HEK293T (cell line): ENCODE results near the gene NOTCH1.

Source experiments
- CTCF ChIA-PET: fragments of 350-600 bp; formaldehyde crosslinking; extraction: SDS; loops from one replicate; lab custom pipeline; 2021; ENCODE audit warnings: antibody characterized with exemption, inconsistent platforms; lab: Yijun Ruan, JAX
- POLR2A ChIA-PET: fragments of 350-600 bp; formaldehyde crosslinking; extraction: SDS; loops from one replicate; lab custom pipeline; 2020; ENCODE audit warnings: antibody characterized with exemption, inconsistent platforms; lab: Yijun Ruan, JAX
- DNase-seq: peaks from one replicate; pipeline ENCODE4 v3.0.0; 2012; ENCODE audit warnings: mixed read lengths; ENCODE audit errors: extremely low spot score
- ARNT ChIP-seq: fragments of 450-650 bp; IDR thresholded peaks from 2 replicates; pipeline ENCODE4 v1.6.1; 2017; ENCODE audit warnings: mild to moderate bottlenecking
- BHLHE40 ChIP-seq: fragments of 450-650 bp; IDR thresholded peaks from 2 replicates; pipeline ENCODE4 v1.6.1; 2016; ENCODE audit warnings: mild to moderate bottlenecking, moderate library complexity, borderline replicate concordance
- CTBP1 ChIP-seq: fragments of 450-650 bp; IDR thresholded peaks from 2 replicates; pipeline ENCODE4 v1.6.1; 2016; ENCODE audit warnings: borderline replicate concordance
- ELF4 ChIP-seq: fragments of 450-650 bp; IDR thresholded peaks from 2 replicates; pipeline ENCODE4 v1.6.1; 2017; ENCODE audit warnings: antibody characterized with exemption
- FOXA1 ChIP-seq: fragments of 450-650 bp; IDR thresholded peaks from 2 replicates; pipeline ENCODE4 v1.6.1; 2016; ENCODE audit warnings: mild to moderate bottlenecking
- FOXK2 ChIP-seq: fragments of 450-650 bp; IDR thresholded peaks from 2 replicates; pipeline ENCODE4 v1.6.1; 2016; ENCODE audit warnings: mild to moderate bottlenecking
- FOXM1 ChIP-seq: fragments of 450-650 bp; IDR thresholded peaks from 2 replicates; pipeline ENCODE4 v1.6.1; 2017; ENCODE audit warnings: mild to moderate bottlenecking, borderline replicate concordance
- HDGF ChIP-seq: fragments of 450-650 bp; IDR thresholded peaks from 2 replicates; pipeline ENCODE4 v1.6.1; 2017; ENCODE audit warnings: antibody characterized with exemption, borderline replicate concordance
- L3MBTL2 ChIP-seq: fragments of 450-650 bp; conservative IDR thresholded peaks from 2 replicates; pipeline ENCODE4 v1.6.1; 2016; ENCODE audit warnings: mild to moderate bottlenecking
- LEF1 ChIP-seq: fragments of 450-650 bp; IDR thresholded peaks from 2 replicates; pipeline ENCODE4 v1.6.1; 2017; ENCODE audit warnings: mild to moderate bottlenecking, borderline replicate concordance
- NFRKB ChIP-seq: fragments of 450-650 bp; IDR thresholded peaks from 2 replicates; pipeline ENCODE4 v1.6.1; 2016; ENCODE audit warnings: mild to moderate bottlenecking, moderate library complexity
- PKNOX1 ChIP-seq: fragments of 450-650 bp; IDR thresholded peaks from 2 replicates; pipeline ENCODE4 v1.6.1; 2016
- SP1 ChIP-seq: fragments of 450-650 bp; IDR thresholded peaks from 2 replicates; pipeline ENCODE4 v1.6.1; 2017
- SUZ12 ChIP-seq: fragments of 450-650 bp; IDR thresholded peaks from 2 replicates; pipeline ENCODE4 v1.6.1; 2016; ENCODE audit warnings: mild to moderate bottlenecking
- TARDBP ChIP-seq: fragments of 450-650 bp; IDR thresholded peaks from 2 replicates; pipeline ENCODE4 v1.6.1; 2016
- ZNF384 ChIP-seq: fragments of 450-650 bp; IDR thresholded peaks from 2 replicates; pipeline ENCODE4 v1.6.1; 2016

Gene NOTCH1

GRCh38 chr9:136572003-136572827 lies 26.4 kb upstream of the NOTCH1 start:
- TF ChIP-seq ZNF384: no peak
- DNase-seq: no peak
- POLR2A ChIA-PET: interaction anchor here (0.8 kb wide), 1 partner anchor 16 kb away, joined by 3 read pairs; no protein-coding TSS in a partner anchor
- CTCF ChIA-PET: no interaction called here

GRCh38 chr9:136571531-136571930 lies 25.7 kb upstream of the NOTCH1 start:
- no peak for TF ChIP-seq ELF4
- no peak for TF ChIP-seq HDGF
- TF ChIP-seq FOXM1: no peak
- ChIA-PET POLR2A (no interaction called here), CTCF (no interaction called here)
- DNase-seq: no peak

- no peak for TF ChIP-seq BHLHE40
- ChIA-PET CTCF (no interaction called here), POLR2A (no interaction called here)
- no peak for DNase-seq
Measured at GRCh38 chr9:136570916-136571315, 25.1 kb upstream of the NOTCH1 start.

GRCh38 chr9:136570191-136570845 lies 24.5 kb upstream of the NOTCH1 start:
- TF ChIP-seq ARNT: no peak
- TF ChIP-seq BHLHE40: no peak
- no peak for TF ChIP-seq SP1
- TF ChIP-seq NFRKB: no peak
- TF ChIP-seq FOXA1: no peak
- TF ChIP-seq TARDBP: no peak
- TF ChIP-seq LEF1: no peak
- TF ChIP-seq ELF4: no peak
- no peak for TF ChIP-seq FOXM1
- no peak for TF ChIP-seq L3MBTL2
- TF ChIP-seq ZNF384: no peak
- TF ChIP-seq FOXK2: no peak
- CTCF ChIA-PET: no interaction called here
- no peak for DNase-seq
- POLR2A ChIA-PET: no interaction called here

GRCh38 chr9:136569526-136570148 lies 23.8 kb upstream of the NOTCH1 start:
- ChIA-PET POLR2A (no interaction called here), CTCF (no interaction called here)
- TF ChIP-seq CTBP1 (no peak), BHLHE40 (no peak), FOXM1 (no peak), FOXA1 (no peak), TARDBP (no peak; the same call in 1 of the 2 replicates)
- no peak for DNase-seq

- no peak for DNase-seq
- no peak for TF ChIP-seq LEF1
- no peak for TF ChIP-seq PKNOX1
- no peak for TF ChIP-seq SP1
- TF ChIP-seq FOXM1: no peak
- TF ChIP-seq FOXA1: no peak
- TF ChIP-seq ARNT: no peak
- TF ChIP-seq CTBP1: no peak
- TF ChIP-seq SUZ12: no peak
- CTCF ChIA-PET: no interaction called here
- POLR2A ChIA-PET: no interaction called here
Measured at GRCh38 chr9:136568288-136569081, 22.6 kb upstream of the NOTCH1 start.

GRCh38 chr9:136567651-136568287 lies 21.9 kb upstream of the NOTCH1 start:
- ChIA-PET POLR2A (no interaction called here), CTCF (no interaction called here)
- DNase-seq: no peak
- TF ChIP-seq FOXM1 (no peak), BHLHE40 (no peak), ZNF384 (no peak)
